ENCODE data around the gene LUM.

Gene LUM

GRCh38 chr12:91072931-91073330 is 38.4 kb downstream of the LUM start:
- DNase-seq: no peak

- no peak for DNase-seq
Measured at GRCh38 chr12:91070936-91071335, 40.4 kb downstream of the LUM start.

GRCh38 chr12:91065396-91065795 is 45.9 kb downstream of the LUM start:
- no peak for DNase-seq

- DNase-seq: no peak
Measured at GRCh38 chr12:91064640-91065039, 46.7 kb downstream of the LUM start.

- no peak for DNase-seq
Measured at GRCh38 chr12:91061091-91061490, 50.2 kb downstream of the LUM start.

- no peak for DNase-seq
Measured at GRCh38 chr12:91059211-91059610, 52.1 kb downstream of the LUM start.

GRCh38 chr12:91058786-91059185 is 52.5 kb downstream of the LUM start:
- no peak for DNase-seq

GRCh38 chr12:91057368-91058165 is 53.7 kb downstream of the LUM start, which contains the start of gene KERA:
Gene KERA, minus strand, starts transcription at chr12:91058024. Its CDS starts 1,743 bp downstream, at chr12:91056281.
- no peak for DNase-seq

- no peak for DNase-seq
Measured at GRCh38 chr12:91056488-91056887, 54.8 kb downstream of the LUM start.

- DNase-seq: no peak
Measured at GRCh38 chr12:91055976-91056375, 55.3 kb downstream of the LUM start.

- no peak for DNase-seq
Measured at GRCh38 chr12:91053951-91054715, 57.2 kb downstream of the LUM start.

All from bone marrow (tissue), 2 donors.